Central memory CD4-positive, alpha-beta T cell (primary cell): ENCODE data around the gene ARRB2.

Experiments used
- DNase-seq: peaks from one replicate; pipeline ENCODE4 v3.0.0; 2022

The ARRB2 gene

DNA sequence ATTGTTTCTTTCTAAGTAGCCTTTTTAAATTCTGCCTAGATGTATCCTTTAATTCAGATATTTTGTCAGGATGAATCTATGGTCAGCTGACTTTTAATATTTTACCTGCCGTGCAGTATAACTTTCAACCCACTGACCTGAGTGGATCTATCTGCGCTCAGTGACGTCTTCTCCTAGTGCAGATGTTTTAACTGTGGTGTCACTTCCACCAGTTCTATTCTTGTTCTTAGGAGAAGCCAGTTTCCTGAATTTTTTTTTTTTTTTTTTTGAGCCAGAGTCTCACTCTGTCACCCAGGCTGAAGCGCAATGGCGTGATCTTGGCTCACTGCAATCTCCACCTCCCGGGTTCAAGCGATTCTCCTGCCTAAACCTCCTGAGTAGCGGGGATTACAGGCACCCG, 56.3 kb downstream of the ARRB2 start:
- DNase-seq = no peak

DNA sequence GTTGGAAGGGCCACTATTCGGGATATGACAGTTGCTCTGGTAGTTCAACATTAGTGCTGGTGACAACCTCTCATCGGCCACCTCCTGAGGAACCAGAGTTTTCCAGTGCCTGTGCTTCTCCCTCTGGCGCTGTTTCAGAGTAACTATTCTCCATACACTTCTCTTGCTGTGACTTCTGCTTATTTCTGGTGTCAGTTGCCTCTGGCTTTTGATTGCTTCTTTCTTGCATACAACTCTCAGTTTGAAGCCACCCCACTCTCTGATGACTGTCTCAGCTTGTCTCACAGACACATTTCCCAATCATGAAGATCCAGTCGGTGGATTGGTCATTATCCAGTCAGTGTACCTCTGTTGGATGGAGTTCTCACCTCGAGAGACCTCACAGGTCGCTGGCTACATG, 57.9 kb downstream of the ARRB2 start:
- no peak for DNase-seq

DNA sequence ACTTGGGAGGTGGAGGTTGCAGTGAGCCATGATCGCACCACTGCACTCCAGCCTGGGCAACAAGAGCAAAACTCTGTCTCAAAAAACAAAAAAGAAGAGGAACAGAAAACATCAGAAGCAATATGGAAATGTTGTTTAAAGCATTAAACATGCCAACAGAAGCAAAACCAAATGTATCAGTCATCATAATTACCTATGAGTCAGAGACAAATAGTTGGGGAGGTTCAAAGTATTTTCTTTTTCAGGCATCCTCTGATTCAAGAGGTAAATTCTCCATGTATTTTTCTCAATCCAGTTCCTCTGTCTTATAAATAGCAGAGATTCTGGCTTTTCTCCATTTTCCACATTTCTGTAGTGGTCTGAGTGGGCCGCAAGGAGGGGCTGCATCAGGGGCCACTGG, 59.2 kb downstream of the ARRB2 start:
- no peak for DNase-seq
